ENCODE results near the gene DLG1.
A peak's percentile ranks its signal among the peaks of the same experiment; 100 is the strongest.

Gene DLG1

GRCh38 chr3:197030379-197031314 lies 267.8 kb downstream of the DLG1 start:
- H3K4me1 Mint-ChIP-seq: no peaks in the 10 kb centered on the region
- ATAC-seq (no peak), DNase-seq (ENCODE audit: low spot score in 2 of 2) (no peak)
- H3K9me3 Mint-ChIP-seq: no peaks in the 10 kb centered on the region
- peak overlapping the region; percentile 73 for H3K4me3 Mint-ChIP-seq
- H3K36me3 Mint-ChIP-seq: no peaks in the 10 kb centered on the region
- peak overlapping the region; percentile 32 for H3K27ac Mint-ChIP-seq

DNA sequence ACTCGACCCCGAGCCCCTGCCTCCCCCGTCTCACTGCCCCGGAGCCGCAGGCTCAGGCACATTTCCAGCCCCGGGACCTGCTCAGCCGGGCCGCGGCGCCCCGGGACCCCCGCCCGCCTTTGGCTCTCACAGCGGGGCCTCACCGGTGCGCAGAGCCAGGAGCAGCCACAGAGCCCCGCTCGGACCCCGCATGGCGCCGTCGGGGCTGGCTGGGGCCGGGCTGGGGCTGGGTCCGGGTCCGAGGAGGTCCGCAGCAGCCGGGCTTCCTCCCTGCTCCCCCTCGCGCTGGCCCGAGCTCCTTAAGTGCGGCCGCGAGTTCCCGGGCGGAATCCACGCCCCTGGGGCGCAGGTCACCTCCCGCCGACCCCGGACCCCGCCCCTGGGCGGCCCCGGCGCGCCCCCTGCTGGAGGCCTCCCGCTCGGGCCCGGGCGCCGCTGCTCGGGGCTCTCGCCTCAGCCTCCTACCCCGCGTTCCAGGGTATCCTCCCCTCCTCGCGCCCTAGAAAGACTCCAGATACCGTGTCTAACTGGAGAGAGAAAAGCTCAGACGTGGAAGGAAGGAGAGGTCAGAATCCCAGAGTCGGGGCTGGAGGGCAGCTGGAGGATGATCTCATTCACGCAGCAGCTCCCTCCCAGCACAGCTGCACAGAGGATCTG lies 268.8 kb downstream of the DLG1 start, which contains the start of gene MELTF:
Gene MELTF (minus strand): TSS at position 307 of the 657 bp plus-strand sequence. CDS start 115 bp downstream, at position 192.
- DNase-seq (ENCODE audit: low spot score in 2 of 2) (peak; percentile 87 to 90), ATAC-seq (peak; percentile 85)
- Mint-ChIP-seq H3K4me3 (peak within 1 kb of the TSS; percentile 73), H3K27ac (peak within 1 kb of the TSS; percentile 64), H3K4me1 (no peaks in the 10 kb centered on the region), H3K36me3 (no peaks in the 10 kb centered on the region), H3K9me3 (no peaks in the 10 kb centered on the region)

DNA sequence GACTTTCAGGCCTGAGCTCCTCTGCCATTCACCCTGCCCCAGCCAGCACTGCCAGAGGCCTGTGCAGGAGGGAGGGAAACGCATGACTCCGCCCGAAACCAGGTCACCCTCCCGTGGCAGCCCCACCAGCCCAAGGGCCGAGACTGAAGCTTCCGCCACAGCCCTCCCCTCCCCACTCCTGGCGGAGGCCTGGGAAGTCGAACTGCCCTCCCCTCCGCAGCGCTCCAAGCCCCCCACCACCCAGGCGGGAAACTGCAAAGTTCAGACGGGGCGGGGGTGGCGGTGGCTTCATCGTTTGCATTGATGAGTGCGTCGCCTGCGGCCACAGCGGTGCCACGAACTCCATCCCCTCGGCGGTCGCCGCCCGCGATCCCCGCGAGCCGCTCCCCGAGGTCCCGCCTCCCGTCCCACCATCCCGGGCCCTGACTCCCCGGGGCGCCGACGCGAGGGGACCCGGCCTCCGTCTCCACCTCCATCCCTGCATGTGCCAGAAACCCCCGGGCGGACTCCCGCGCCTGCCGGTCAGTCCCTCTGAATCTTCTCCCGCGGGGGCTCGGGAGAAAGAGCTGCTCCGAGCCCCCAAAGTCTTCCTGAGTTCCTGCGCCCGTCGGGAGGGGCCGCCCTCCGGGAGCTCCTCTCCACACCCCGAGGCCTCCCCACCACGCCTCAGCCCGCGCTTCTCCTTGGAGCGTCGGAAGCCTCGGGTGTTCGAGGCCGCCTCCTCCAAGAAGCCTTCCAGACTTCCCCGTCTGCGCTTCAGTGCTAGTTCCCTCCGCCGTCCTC lies 269.5 kb downstream of the DLG1 start:
- H3K4me3 Mint-ChIP-seq: peak overlapping the region; percentile 73
- no peaks in the 10 kb centered on the region for H3K9me3 Mint-ChIP-seq
- ATAC-seq (peak; percentile 45), DNase-seq (ENCODE audit: low spot score in 2 of 2) (no peak)
- H3K27ac Mint-ChIP-seq: peak overlapping the region; percentile 64
- no peaks in the 10 kb centered on the region for H3K36me3 Mint-ChIP-seq
- no peaks in the 10 kb centered on the region for H3K4me1 Mint-ChIP-seq

- no peak for ATAC-seq
- H3K27ac Mint-ChIP-seq: no peak overlapping the region
- no peaks in the 10 kb centered on the region for H3K9me3 Mint-ChIP-seq
- DNase-seq (ENCODE audit: low spot score in 2 of 2): peak in 1 of 2 donors; percentile 53
- no peaks in the 10 kb centered on the region for H3K36me3 Mint-ChIP-seq
- peak overlapping the region; percentile 73 for H3K4me3 Mint-ChIP-seq
- H3K4me1 Mint-ChIP-seq: peaks cover 6% of the 10 kb centered on the region
These were observed 270.3 kb downstream of the DLG1 start for GRCh38 chr3:197027896-197028727.

- DNase-seq (ENCODE audit: low spot score in 2 of 2) (peak in 1 of 2 donors; percentile 48), ATAC-seq (no peak)
- Mint-ChIP-seq H3K4me1 (peaks cover 8% of the 10 kb centered on the region), H3K36me3 (no peaks in the 10 kb centered on the region), H3K27ac (no peak overlapping the region), H3K9me3 (no peaks in the 10 kb centered on the region), H3K4me3 (no peak overlapping the region)
These were observed 271.1 kb downstream of the DLG1 start for GRCh38 chr3:197027151-197027895.

- H3K4me3 Mint-ChIP-seq: no peak overlapping the region
- ATAC-seq (no peak), DNase-seq (ENCODE audit: low spot score in 2 of 2) (no peak)
- no peaks in the 10 kb centered on the region for H3K36me3 Mint-ChIP-seq
- H3K4me1 Mint-ChIP-seq: peaks cover 8% of the 10 kb centered on the region
- no peaks in the 10 kb centered on the region for H3K9me3 Mint-ChIP-seq
- no peak overlapping the region for H3K27ac Mint-ChIP-seq
These were observed 271.9 kb downstream of the DLG1 start for GRCh38 chr3:197026481-197026866.

- no peak overlapping the region for H3K4me3 Mint-ChIP-seq
- DNase-seq (ENCODE audit: low spot score in 2 of 2): no peak
- no peak for ATAC-seq
- H3K9me3 Mint-ChIP-seq: no peaks in the 10 kb centered on the region
- no peak overlapping the region for H3K27ac Mint-ChIP-seq
- H3K4me1 Mint-ChIP-seq: peaks cover 8% of the 10 kb centered on the region
- no peaks in the 10 kb centered on the region for H3K36me3 Mint-ChIP-seq
These were observed 272.5 kb downstream of the DLG1 start for GRCh38 chr3:197025736-197026480.

DNA sequence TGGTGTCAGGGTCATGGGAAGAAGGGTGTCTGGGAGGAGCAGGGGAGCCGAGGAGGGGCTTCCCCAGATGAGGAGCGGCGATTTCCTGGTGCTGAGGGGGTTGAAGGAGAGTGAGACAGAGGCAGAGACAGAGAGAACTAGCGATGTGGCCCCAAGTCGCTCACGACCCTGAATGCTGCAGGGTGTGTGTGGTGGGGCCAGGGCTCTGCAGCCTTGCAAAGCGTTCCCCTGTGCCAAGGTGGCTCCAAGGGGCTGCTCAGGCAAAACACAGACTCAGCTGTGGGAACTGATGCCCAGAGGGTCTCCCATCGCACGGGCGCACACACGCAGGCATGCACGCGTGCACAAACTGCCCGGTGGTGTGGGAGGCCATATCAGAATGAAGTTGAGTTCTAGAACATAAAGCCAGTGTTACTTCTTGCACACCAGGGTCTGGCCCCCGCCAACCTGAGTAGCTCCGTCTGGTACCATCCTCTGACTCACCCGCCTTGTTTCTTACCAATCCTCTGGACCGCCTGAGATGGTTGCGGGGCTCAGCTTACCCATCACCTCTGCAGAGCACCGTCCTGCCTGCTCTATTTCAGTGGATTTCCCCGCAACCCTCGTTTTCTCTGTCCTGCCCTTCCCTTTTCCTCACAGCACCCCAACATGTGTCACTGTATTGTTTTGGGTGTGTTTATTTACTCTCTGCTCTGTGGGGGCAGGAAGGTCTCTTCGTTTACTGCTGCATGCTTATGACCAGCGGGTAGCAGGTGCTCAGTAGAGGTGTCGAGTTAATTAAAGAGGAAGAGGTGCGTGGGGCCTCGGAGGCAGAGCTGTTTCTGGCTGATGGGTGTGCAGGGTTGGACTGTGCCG lies 273.3 kb downstream of the DLG1 start:
- peak overlapping the region; percentile 37 for H3K27ac Mint-ChIP-seq
- DNase-seq (ENCODE audit: low spot score in 2 of 2): no peak
- peaks cover 8% of the 10 kb centered on the region for H3K4me1 Mint-ChIP-seq
- no peaks in the 10 kb centered on the region for H3K36me3 Mint-ChIP-seq
- H3K4me3 Mint-ChIP-seq: no peak overlapping the region
- no peak for ATAC-seq
- H3K9me3 Mint-ChIP-seq: no peaks in the 10 kb centered on the region

DNA sequence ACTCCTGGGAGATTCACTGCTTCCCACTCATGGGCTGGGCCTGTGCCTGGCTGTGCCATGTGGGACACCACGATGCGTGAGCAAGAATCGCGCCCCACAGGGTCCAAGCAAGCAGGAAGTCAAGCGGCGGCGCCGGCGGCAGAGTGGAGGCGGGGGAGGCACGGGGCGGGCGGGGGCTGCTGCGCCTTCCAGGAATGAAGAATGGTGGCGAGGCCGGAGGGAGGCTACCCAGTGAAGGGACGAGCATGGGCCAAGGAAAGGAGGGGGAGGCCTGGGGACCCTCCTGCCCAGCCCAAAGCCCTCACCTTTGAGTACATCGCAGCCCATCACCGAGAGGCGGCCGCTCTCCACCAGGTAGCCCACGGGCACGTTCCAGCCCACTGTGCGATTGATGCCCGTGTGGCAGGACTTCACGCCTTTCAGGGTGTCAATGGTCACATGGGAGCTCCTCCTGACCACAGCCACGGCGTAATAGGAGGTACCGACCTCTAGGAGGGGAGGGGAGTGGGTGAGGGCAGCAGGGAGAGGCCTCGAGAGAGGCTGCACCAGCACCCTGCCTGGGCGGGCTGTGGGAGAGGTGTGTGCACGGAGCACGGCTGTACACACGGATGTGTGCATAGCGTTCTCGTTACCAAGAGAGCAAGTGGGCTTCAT lies 274.3 kb downstream of the DLG1 start:
- peak overlapping the region; percentile 37 for H3K27ac Mint-ChIP-seq

DNA sequence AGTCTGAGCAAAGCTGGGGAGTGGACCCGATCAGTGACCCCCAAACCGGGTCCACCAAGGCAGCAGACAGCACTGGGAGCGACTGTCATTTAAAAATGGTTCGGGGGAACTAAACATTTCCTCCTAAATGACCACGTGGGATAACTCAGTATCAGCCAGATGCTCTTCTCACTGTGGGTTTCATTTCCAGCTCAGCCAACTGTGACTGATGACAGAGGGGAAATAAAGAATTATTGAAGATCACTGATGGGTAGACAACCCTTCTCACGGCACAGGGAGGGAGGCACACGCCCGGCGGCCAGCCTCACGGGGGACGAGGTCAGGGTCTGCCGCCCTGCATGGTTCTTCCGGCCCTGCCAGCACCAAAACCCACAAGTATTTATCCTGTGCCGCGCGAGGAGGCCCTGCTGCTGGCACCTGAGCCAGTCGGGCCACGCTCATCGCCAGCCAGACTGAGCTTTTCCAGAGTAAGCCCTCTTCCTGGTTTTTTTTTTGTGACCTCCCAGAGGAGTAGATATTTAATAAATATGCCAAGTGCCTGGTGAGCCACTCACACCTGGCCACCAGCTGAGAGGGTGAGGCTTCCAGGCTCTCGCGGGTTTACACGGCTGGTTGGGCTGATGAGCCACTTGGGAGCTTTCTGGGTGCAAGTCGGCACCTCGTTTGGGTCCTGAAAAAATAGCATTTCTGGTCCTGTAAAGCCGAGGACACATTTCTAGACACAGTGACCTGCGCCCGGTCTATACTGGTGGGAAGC lies 275.0 kb downstream of the DLG1 start:
- Mint-ChIP-seq H3K4me1 (peaks cover 8% of the 10 kb centered on the region), H3K4me3 (peak overlapping the region; percentile 49), H3K9me3 (no peaks in the 10 kb centered on the region), H3K36me3 (no peaks in the 10 kb centered on the region), H3K27ac (peak overlapping the region; percentile 29)
- DNase-seq (ENCODE audit: low spot score in 2 of 2) (no peak), ATAC-seq (peak; percentile 44)

More for the DNA sequence above, 274.3 kb downstream of the DLG1 start:
- peak overlapping the region; percentile 49 for H3K4me3 Mint-ChIP-seq
- no peaks in the 10 kb centered on the region for H3K36me3 Mint-ChIP-seq
- DNase-seq (ENCODE audit: low spot score in 2 of 2) (no peak), ATAC-seq (no peak)
- peaks cover 8% of the 10 kb centered on the region for H3K4me1 Mint-ChIP-seq
- H3K9me3 Mint-ChIP-seq: no peaks in the 10 kb centered on the region

- Mint-ChIP-seq H3K4me3 (peak overlapping the region; percentile 49), H3K36me3 (no peaks in the 10 kb centered on the region), H3K9me3 (no peaks in the 10 kb centered on the region), H3K4me1 (peaks cover 8% of the 10 kb centered on the region), H3K27ac (peak overlapping the region; percentile 29)
- ATAC-seq (no peak), DNase-seq (ENCODE audit: low spot score in 2 of 2) (no peak)
These were observed 275.8 kb downstream of the DLG1 start for GRCh38 chr3:197022405-197023231.
